ENCODE data around the gene OSGIN1. TPM values are rescaled to one million over a fixed set of nuclear protein-coding genes. Genes with fewer than 3 reads are reported as not detected.

Gene OSGIN1
- total RNA-seq, 1 experiment from 2014 or later, result 3.7 TPM

DNA sequence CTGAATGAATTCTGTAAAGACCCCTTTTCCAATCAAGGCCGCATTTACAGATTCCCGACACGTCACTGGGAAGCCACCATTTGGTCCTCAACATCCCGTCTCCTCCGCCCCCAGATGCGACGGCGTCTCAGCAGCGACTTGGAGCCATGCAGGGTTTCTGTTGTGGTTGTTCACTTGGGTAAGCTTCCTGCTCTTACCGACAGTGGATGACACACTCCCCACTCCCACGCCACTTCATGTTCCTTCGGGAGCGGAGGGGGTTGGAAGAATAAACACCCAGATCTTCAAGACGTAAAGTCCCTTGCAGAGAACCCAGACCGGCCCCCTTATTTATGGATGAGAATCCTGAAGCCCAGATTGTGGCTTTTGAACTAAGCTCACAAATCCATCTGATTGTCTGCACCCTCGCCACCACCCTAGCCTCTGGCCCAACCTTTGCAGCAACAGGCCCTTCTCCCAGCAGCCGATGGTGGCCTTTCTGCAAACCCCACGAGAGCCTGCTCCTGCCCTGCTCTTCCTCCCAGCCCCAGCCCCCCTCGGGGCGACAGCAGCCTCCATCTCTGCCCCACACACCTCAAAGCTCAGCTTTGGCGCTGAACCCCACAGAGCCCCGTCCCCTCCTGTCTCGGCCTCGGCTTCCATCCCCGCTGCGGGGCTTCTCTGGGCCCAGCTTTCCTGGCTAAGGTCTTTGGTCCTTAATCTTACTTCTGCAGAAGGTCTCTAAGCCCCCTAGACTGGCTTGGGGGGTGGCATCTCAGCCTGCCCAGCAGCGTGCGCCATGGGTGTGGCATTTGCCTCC, 19.0 kb upstream of the OSGIN1 start:
- POLR2A ChIA-PET, result interaction anchor here (0.6 kb wide), 1 partner anchor 59 kb away, joined by 3 read pairs; no protein-coding TSS in a partner anchor
- TF ChIP-seq, protein P1, sequence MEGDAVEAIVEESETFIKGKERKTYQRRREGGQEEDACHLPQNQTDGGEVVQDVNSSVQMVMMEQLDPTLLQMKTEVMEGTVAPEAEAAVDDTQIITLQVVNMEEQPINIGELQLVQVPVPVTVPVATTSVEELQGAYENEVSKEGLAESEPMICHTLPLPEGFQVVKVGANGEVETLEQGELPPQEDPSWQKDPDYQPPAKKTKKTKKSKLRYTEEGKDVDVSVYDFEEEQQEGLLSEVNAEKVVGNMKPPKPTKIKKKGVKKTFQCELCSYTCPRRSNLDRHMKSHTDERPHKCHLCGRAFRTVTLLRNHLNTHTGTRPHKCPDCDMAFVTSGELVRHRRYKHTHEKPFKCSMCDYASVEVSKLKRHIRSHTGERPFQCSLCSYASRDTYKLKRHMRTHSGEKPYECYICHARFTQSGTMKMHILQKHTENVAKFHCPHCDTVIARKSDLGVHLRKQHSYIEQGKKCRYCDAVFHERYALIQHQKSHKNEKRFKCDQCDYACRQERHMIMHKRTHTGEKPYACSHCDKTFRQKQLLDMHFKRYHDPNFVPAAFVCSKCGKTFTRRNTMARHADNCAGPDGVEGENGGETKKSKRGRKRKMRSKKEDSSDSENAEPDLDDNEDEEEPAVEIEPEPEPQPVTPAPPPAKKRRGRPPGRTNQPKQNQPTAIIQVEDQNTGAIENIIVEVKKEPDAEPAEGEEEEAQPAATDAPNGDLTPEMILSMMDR (IDR thresholded peaks at IDR 0.05; ENCODE audit: unreplicated experiment), result no peak
- H3K27me3 Mint-ChIP-seq (ENCODE audit: insufficient read depth, unreplicated experiment), result peaks cover 16% of the 10 kb centered on the region
- H3K36me3 Mint-ChIP-seq (ENCODE audit: insufficient read depth, unreplicated experiment), result no peaks in the 10 kb centered on the region
- no peak overlapping the region for H3K27ac Mint-ChIP-seq (ENCODE audit: low read depth, unreplicated experiment)
- no peak overlapping the region for H3K4me3 Mint-ChIP-seq (ENCODE audit: unreplicated experiment)
- H3K4me1 Mint-ChIP-seq (ENCODE audit: insufficient read depth, unreplicated experiment), result no peaks in the 10 kb centered on the region
- no peak for DNase-seq (ENCODE audit: unreplicated experiment)
- CTCF ChIA-PET, result no interaction called here
- H3K9me3 Mint-ChIP-seq (ENCODE audit: unreplicated experiment), result no peaks in the 10 kb centered on the region
- intact Hi-C loops (cut with micrococcal nuclease), result no loop called here
- no TSS peak for BruUV-seq (replicated peaks)

DNA sequence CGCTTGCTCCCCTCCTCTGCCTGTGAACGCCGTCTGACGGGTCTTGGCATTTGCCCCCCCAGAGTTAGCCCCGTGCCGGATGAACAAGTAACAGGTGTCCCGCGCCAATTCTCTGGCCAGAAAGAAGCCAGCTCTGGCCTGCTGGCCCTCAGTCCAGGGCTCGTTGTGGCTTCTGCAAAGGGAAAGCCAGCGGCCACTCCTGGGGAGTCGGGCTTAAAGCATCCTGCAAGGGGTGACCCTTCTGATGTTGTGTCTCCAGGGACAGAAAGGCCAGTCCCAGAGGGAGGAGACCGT, 18.4 kb upstream of the OSGIN1 start:
- DNase-seq (ENCODE audit: unreplicated experiment), result no peak
- intact Hi-C loops (cut with micrococcal nuclease), result no loop called here
- TF ChIP-seq, protein P1 (IDR thresholded peaks at IDR 0.05; ENCODE audit: unreplicated experiment), result no peak
- H3K4me3 Mint-ChIP-seq (ENCODE audit: unreplicated experiment), result no peak overlapping the region
- no peak overlapping the region for H3K27ac Mint-ChIP-seq (ENCODE audit: low read depth, unreplicated experiment)
- no peaks in the 10 kb centered on the region for H3K4me1 Mint-ChIP-seq (ENCODE audit: insufficient read depth, unreplicated experiment)
- ChIA-PET CTCF (interaction anchor here (1.0 to 3.9 kb wide), 2 partner anchors 8 to 21 kb away, joined by 3 to 21 read pairs; no protein-coding TSS in a partner anchor), POLR2A (no interaction called here)
- no TSS peak for BruUV-seq (replicated peaks)
- H3K36me3 Mint-ChIP-seq (ENCODE audit: insufficient read depth, unreplicated experiment), result no peaks in the 10 kb centered on the region
- peaks cover 16% of the 10 kb centered on the region for H3K27me3 Mint-ChIP-seq (ENCODE audit: insufficient read depth, unreplicated experiment)
- H3K9me3 Mint-ChIP-seq (ENCODE audit: unreplicated experiment), result no peaks in the 10 kb centered on the region

DNA sequence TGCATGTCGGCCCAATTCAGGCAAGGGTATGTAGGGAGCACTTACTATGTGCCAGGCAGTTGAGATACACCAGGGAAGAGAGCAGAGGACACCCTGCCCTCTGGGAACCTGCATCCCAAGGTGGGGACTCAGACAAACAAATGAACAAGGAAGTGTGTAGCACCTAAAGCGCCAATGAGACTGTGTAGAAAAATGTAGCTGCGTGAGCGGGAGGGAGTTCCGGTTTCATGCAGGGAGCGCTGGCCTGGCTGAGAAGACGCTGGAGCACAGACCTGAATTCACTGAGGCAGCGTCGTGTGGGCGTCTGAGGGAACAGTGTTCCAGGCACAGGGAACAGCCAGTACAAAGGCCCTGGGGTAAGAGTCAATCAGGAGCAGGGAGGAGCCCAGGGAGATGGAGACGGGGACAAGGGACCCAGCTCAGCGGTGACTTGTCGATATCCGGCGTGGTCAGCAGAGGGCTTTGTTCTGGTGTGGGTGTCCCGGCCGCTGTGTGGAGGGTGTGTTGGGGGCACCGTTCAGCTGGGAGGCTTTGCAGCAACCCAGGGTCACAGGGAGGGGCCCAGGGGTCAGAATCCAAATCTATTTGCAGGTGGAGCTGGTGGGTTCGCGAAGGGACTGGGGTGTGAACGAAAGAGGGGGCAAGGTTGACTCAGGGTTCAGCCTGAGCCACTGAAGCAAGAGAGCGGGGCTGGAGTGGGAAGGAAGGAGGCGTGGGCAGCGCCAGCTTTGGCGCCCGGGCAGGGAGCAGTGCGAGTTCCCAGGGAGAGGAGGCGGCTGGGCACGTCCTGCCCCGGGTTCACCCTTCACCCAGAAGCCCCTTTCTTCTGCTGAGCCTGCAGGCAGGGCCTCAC, 17.8 kb upstream of the OSGIN1 start:
- H3K27me3 Mint-ChIP-seq (ENCODE audit: insufficient read depth, unreplicated experiment), result peaks cover 16% of the 10 kb centered on the region
- TF ChIP-seq, protein P1 (IDR thresholded peaks at IDR 0.05; ENCODE audit: unreplicated experiment), result no peak
- H3K4me1 Mint-ChIP-seq (ENCODE audit: insufficient read depth, unreplicated experiment), result no peaks in the 10 kb centered on the region
- no TSS peak for BruUV-seq (replicated peaks)
- intact Hi-C loops (cut with micrococcal nuclease), result no loop called here
- no peak for DNase-seq (ENCODE audit: unreplicated experiment)
- no peaks in the 10 kb centered on the region for H3K9me3 Mint-ChIP-seq (ENCODE audit: unreplicated experiment)
- ChIA-PET POLR2A (interaction anchor here (0.6 kb wide), 1 partner anchor 14 kb away, joined by 3 read pairs; no protein-coding TSS in a partner anchor), CTCF (interaction anchor here (0.8 to 3.9 kb wide), 3 partner anchors 8 to 142 kb away, joined by 3 to 21 read pairs (median 3); no protein-coding TSS in a partner anchor)
- no peak overlapping the region for H3K27ac Mint-ChIP-seq (ENCODE audit: low read depth, unreplicated experiment)
- H3K4me3 Mint-ChIP-seq (ENCODE audit: unreplicated experiment), result no peak overlapping the region
- H3K36me3 Mint-ChIP-seq (ENCODE audit: insufficient read depth, unreplicated experiment), result no peaks in the 10 kb centered on the region

DNA sequence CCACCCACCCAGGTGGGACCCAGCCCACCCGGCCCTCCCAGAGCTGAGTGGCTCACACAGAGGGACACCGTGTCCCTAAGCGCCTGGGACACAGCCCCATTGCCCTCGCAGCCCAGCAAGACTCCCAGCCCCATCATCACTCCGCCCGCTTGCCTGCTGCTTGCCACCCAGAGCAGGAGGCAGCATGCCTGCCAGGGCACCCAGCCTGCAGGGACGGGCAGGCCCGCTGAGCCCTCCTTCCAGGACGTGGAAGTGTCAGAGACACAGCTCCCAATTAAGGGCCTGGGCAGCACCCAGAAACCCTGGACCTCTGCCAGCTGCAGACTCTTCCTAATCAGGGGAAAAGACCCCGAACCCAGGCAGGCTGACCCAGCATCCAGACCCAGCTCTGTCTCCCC, 17.2 kb upstream of the OSGIN1 start:
- Mint-ChIP-seq H3K4me1 (ENCODE audit: insufficient read depth, unreplicated experiment) (no peaks in the 10 kb centered on the region), H3K9me3 (ENCODE audit: unreplicated experiment) (no peaks in the 10 kb centered on the region), H3K4me3 (ENCODE audit: unreplicated experiment) (no peak overlapping the region), H3K36me3 (ENCODE audit: insufficient read depth, unreplicated experiment) (no peaks in the 10 kb centered on the region), H3K27me3 (ENCODE audit: insufficient read depth, unreplicated experiment) (peaks cover 16% of the 10 kb centered on the region), H3K27ac (ENCODE audit: low read depth, unreplicated experiment) (no peak overlapping the region)
- intact Hi-C loops (cut with micrococcal nuclease), result no loop called here
- CTCF ChIA-PET, result interaction anchor here (0.6 to 3.9 kb wide), 4 partner anchors 9 to 275 kb away, joined by 3 to 21 read pairs (median 3); no protein-coding TSS in a partner anchor
- TF ChIP-seq, protein P1 (IDR thresholded peaks at IDR 0.05; ENCODE audit: unreplicated experiment), result no peak
- BruUV-seq (replicated peaks), result no TSS peak
- POLR2A ChIA-PET, result interaction anchor here (0.6 kb wide), 1 partner anchor 13 kb away, joined by 3 read pairs; no protein-coding TSS in a partner anchor
- DNase-seq (ENCODE audit: unreplicated experiment), result no peak
